Measurements from ENCODE around the gene KLHL29. TPM values are rescaled to one million over a fixed set of nuclear protein-coding genes. Genes with fewer than 3 reads are reported as not detected.

KLHL29 gene
- polyA plus RNA-seq, 1 of the 3 experiments (the other 2 are of a cell fraction) = 4.6 TPM

GRCh38 chr2:23696752-23697045 lies 311.7 kb downstream of the KLHL29 start (continued):
- TF ChIP-seq ZBTB33 (IDR thresholded peaks at IDR 0.05; ENCODE audit: borderline replicate concordance, low read depth) = no peak
- no peak for TF ChIP-seq EP300 (IDR thresholded peaks at IDR 0.05; ENCODE audit: borderline replicate concordance in 1 of 2, low read depth in 1 of 2, low read length in 1 of 2)
- TF ChIP-seq USF1 (IDR thresholded peaks at IDR 0.05; ENCODE audit: borderline replicate concordance, low read depth) = no peak
- TF ChIP-seq REST (IDR thresholded peaks at IDR 0.05; ENCODE audit: low read depth, low read length) = no peak

GRCh38 chr2:23697256-23698075 lies 312.5 kb downstream of the KLHL29 start:
- no peak overlapping the region for H3K4me2 ChIP-seq

More at GRCh38 chr2:23697256-23698075, 312.5 kb downstream of the KLHL29 start:
- Histone ChIP-seq H3F3A (replicated peaks; ENCODE audit: insufficient read depth) (peaks cover 3% of the 10 kb centered on the region), H3K79me2 (ENCODE audit: insufficient read depth) (no peaks in the 10 kb centered on the region), H3K9ac (no peak overlapping the region), H3K36me3 (replicated peaks in 1 of 2; ENCODE audit: control insufficient read depth in 1 of 2, insufficient read depth in 2 of 2, low read length in 1 of 2) (peaks cover 8 to 12% of the 10 kb centered on the region in 2 experiments), H4K20me1 (ENCODE audit: insufficient read depth) (no peaks in the 10 kb centered on the region), H3K9me3 (no peaks in the 10 kb centered on the region; the same call in 1 of the 2 replicates), H3K27me3 (ENCODE audit: insufficient read depth) (no peaks in the 10 kb centered on the region), H3K4me1 (ENCODE audit: control insufficient read depth in 1 of 2, insufficient read depth in 2 of 2, low read depth in 1 of 2, low read length in 1 of 2) (peaks cover 11 to 37% of the 10 kb centered on the region in 2 experiments; a peak in 3 of 4 replicates), H2AFZ (ENCODE audit: low read depth) (no peak overlapping the region), H3K9me2 (no peaks in the 10 kb centered on the region), H3K4me3 (ENCODE audit: low read depth in 2 of 2, low read length in 1 of 2) (no peak overlapping the region), H3K27ac (ENCODE audit: low read depth in 2 of 2, low read length in 1 of 2) (peak overlapping the region in 1 of 2 experiments; percentile 97; a peak in 2 of 4 replicates)
- ChIA-PET CTCF (interaction anchor here (0.6 to 1.3 kb wide), 3 partner anchors 9 to 90 kb away, joined by 3 to 4 read pairs (median 3); no protein-coding TSS in a partner anchor), POLR2A (interaction anchor here (0.6 kb wide), 1 partner anchor 378 kb away, joined by 6 read pairs; no protein-coding TSS in a partner anchor)
- WGBS (ENCODE audit: low lambda C conversion rate) = 85% methylated on average over 11 of the region's 12 CpGs
- no peak for TF ChIP-seq CTCF (IDR thresholded peaks at IDR 0.05)
- peak; percentile 34 for DNase-seq

All from SK-N-SH (cell line).